Measurements from ENCODE around the gene MAP3K12.

MAP3K12 gene

GRCh38 chr12:53430116-53430515 is 69.1 kb downstream of the MAP3K12 start:
- DNase-seq, result no peak

Data from EL (cell line).